ENCODE results near the gene PTPRO. TPM values are rescaled to one million over a fixed set of nuclear protein-coding genes. Genes with fewer than 3 reads are reported as not detected.

The PTPRO gene
- polyA plus RNA-seq, 1 experiment = 0.23 TPM

- POLR2A ChIA-PET = no interaction called here
- CTCF ChIA-PET = no interaction called here
Measured at GRCh38 chr12:15304296-15304695, 18.0 kb upstream of the PTPRO start.

GRCh38 chr12:15306605-15307004 lies 15.7 kb upstream of the PTPRO start:
- ChIA-PET POLR2A (no interaction called here), CTCF (no interaction called here)
- peaks cover 2% of the 10 kb centered on the region; the same call in 1 of the 2 replicates for H3K27me3 ChIP-seq (ENCODE audit: control insufficient read depth, insufficient read depth, low read length)
- H3K4me3 ChIP-seq (ENCODE audit: low read depth, low read length) = no peak overlapping the region
- DNase-seq (ENCODE audit: low read depth) = no peak
- TF ChIP-seq CTCF (IDR thresholded peaks at IDR 0.05; ENCODE audit: insufficient read depth, low read depth, low read length) = no peak
- no peaks in the 10 kb centered on the region for H3K36me3 ChIP-seq (ENCODE audit: control insufficient read depth, insufficient read depth, low read length)

More at GRCh38 chr12:15304296-15304695, 18.0 kb upstream of the PTPRO start:
- Histone ChIP-seq H3K36me3 (ENCODE audit: control insufficient read depth, insufficient read depth, low read length) (no peaks in the 10 kb centered on the region), H3K27me3 (ENCODE audit: control insufficient read depth, insufficient read depth, low read length) (no peaks in the 10 kb centered on the region), H3K4me3 (ENCODE audit: low read depth, low read length) (no peak overlapping the region)
- no peak for DNase-seq (ENCODE audit: low read depth)
- no peak for TF ChIP-seq CTCF (IDR thresholded peaks at IDR 0.05; ENCODE audit: insufficient read depth, low read depth, low read length)

GRCh38 chr12:15307079-15307478 lies 15.2 kb upstream of the PTPRO start:
- Histone ChIP-seq H3K27me3 (ENCODE audit: control insufficient read depth, insufficient read depth, low read length) (peaks cover 2% of the 10 kb centered on the region; the same call in 1 of the 2 replicates), H3K36me3 (ENCODE audit: control insufficient read depth, insufficient read depth, low read length) (no peaks in the 10 kb centered on the region), H3K4me3 (ENCODE audit: low read depth, low read length) (no peak overlapping the region)
- ChIA-PET POLR2A (no interaction called here), CTCF (no interaction called here)
- no peak for DNase-seq (ENCODE audit: low read depth)
- TF ChIP-seq CTCF (IDR thresholded peaks at IDR 0.05; ENCODE audit: insufficient read depth, low read depth, low read length) = no peak

GRCh38 chr12:15318841-15319240 lies 3.5 kb upstream of the PTPRO start:
- DNase-seq (ENCODE audit: low read depth) = no peak
- ChIA-PET CTCF (interaction anchor here (1.5 kb wide), 1 partner anchor 49 kb away, joined by 3 read pairs; no protein-coding TSS in a partner anchor), POLR2A (no interaction called here)
- peaks cover 14% of the 10 kb centered on the region for H3K27me3 ChIP-seq (ENCODE audit: control insufficient read depth, insufficient read depth, low read length)
- no peaks in the 10 kb centered on the region for H3K36me3 ChIP-seq (ENCODE audit: control insufficient read depth, insufficient read depth, low read length)
- no peak overlapping the region for H3K4me3 ChIP-seq (ENCODE audit: low read depth, low read length)
- no peak for TF ChIP-seq CTCF (IDR thresholded peaks at IDR 0.05; ENCODE audit: insufficient read depth, low read depth, low read length)

- no peaks in the 10 kb centered on the region for H3K36me3 ChIP-seq (ENCODE audit: control insufficient read depth, insufficient read depth, low read length)
- TF ChIP-seq CTCF (IDR thresholded peaks at IDR 0.05; ENCODE audit: insufficient read depth, low read depth, low read length) = no peak
- peaks cover 14% of the 10 kb centered on the region for H3K27me3 ChIP-seq (ENCODE audit: control insufficient read depth, insufficient read depth, low read length)
- DNase-seq (ENCODE audit: low read depth) = no peak
- ChIA-PET POLR2A (no interaction called here), CTCF (no interaction called here)
- no peak overlapping the region for H3K4me3 ChIP-seq (ENCODE audit: low read depth, low read length)
Measured at GRCh38 chr12:15320881-15321280, 1.4 kb upstream of the PTPRO start.
